Endothelial cell of umbilical vein (primary cell): ENCODE measurements around the gene PPP2R5D. TPM values are rescaled to one million over a fixed set of nuclear protein-coding genes. Genes with fewer than 3 reads are reported as not detected.
A peak's percentile ranks its signal among the peaks of the same experiment; 100 is the strongest.

Experiments
- BruUV-seq: library from RNA; stranded (reverse); fragments of 400-500 nt; replicated peaks from 2 replicates; lab custom pipeline; 2021; lab: Mats Ljungman, UMichigan
- CTCF ChIA-PET: fragments of 300-600, 350-600 bp; sonication (Branson Sonifier 250); formaldehyde crosslinking; loops from one replicate; lab custom pipeline; 2021; ENCODE audit warnings: antibody characterized with exemption, inconsistent platforms; lab: Charles Lee
- POLR2A ChIA-PET: fragments of 300-600, 350-600 bp; sonication (Branson Sonifier 250); formaldehyde crosslinking; loops from one replicate; lab custom pipeline; 2021; ENCODE audit warnings: antibody characterized with exemption, inconsistent platforms; lab: Charles Lee
- DNase-seq: peaks from one replicate; pipeline ENCODE4 v3.0.0-alpha.2; 2011; ENCODE audit warnings: low read depth, low spot score
- FAIRE-seq: peaks from 2 replicates; lab custom pipeline; 2011; peaks lifted over from hg19 to GRCh38; lab: Jason Lieb, UNC
- H2AFZ ChIP-seq: 2 replicates; pipeline ENCODE4 v1.6.0; 2012; ENCODE audit warnings: low read depth, low read length, control low read depth, inconsistent platforms
- H3K27ac ChIP-seq: 2 replicates; pipeline ENCODE4 v1.5.1; 2011; ENCODE audit warnings: low read depth, mild to moderate bottlenecking, control low read depth, low read length, moderate library complexity; ENCODE audit not compliant: insufficient read depth
- H3K27me3 ChIP-seq, 2 experiments: 2 replicates each; pipeline versions ENCODE4 v1.6.0 to v1.6.1; 2011; ENCODE audit warnings: low read length in 2 of 2, mixed read lengths in 1 of 2; ENCODE audit not compliant: control insufficient read depth in 2 of 2, insufficient read depth in 2 of 2
- H3K36me3 ChIP-seq, 2 experiments: 2 replicates in 1 of 2; 3 replicates in 1 of 2; pipeline ENCODE4 v1.5.1; 2011; ENCODE audit warnings: low read length in 2 of 2, mild to moderate bottlenecking in 1 of 2, moderate library complexity in 1 of 2; ENCODE audit not compliant: control insufficient read depth in 2 of 2, insufficient read depth in 2 of 2; ENCODE audit errors: extremely low read depth in 1 of 2
- H3K4me1 ChIP-seq: 3 replicates; pipeline ENCODE4 v1.5.1; 2011; ENCODE audit warnings: mild to moderate bottlenecking, low read length; ENCODE audit not compliant: control insufficient read depth, insufficient read depth; ENCODE audit errors: extremely low read depth
- H3K4me2 ChIP-seq: 2 replicates; pipeline ENCODE4 v1.6.1; 2011; ENCODE audit warnings: low read length, control low read depth, mixed read lengths; ENCODE audit not compliant: insufficient read depth
- H3K4me3 ChIP-seq, 3 experiments: fragments of 200-600 bp in 1 of 3; sonication (generic), shearing (Covaris generic) in 1 of 3; replicated peaks in 1 of 3; 2 replicates each; pipeline ENCODE4 v1.5.1; 2011 to 2016; ENCODE audit warnings: control low read depth in 3 of 3, low read length in 3 of 3, mild to moderate bottlenecking in 2 of 3, inconsistent platforms in 1 of 3, low read depth in 1 of 3, moderate library complexity in 1 of 3; ENCODE audit not compliant: insufficient read depth in 1 of 3
- H3K79me2 ChIP-seq: 2 replicates; pipeline ENCODE4 v1.6.0; 2012; ENCODE audit warnings: low read length, inconsistent platforms; ENCODE audit not compliant: control insufficient read depth, insufficient read depth
- H3K9ac ChIP-seq: replicated peaks from 2 replicates; pipeline ENCODE3; 2011; ENCODE audit warnings: low read length, control low read depth; ENCODE audit not compliant: insufficient read depth; ENCODE audit errors: extremely low read depth
- H3K9me1 ChIP-seq: replicated peaks from 3 replicates; pipeline ENCODE4 v1.6.0; 2011; ENCODE audit warnings: mild to moderate bottlenecking, low read length; ENCODE audit not compliant: control insufficient read depth, insufficient read depth; ENCODE audit errors: extremely low read depth
- H3K9me3 ChIP-seq: replicated peaks from 2 replicates; pipeline ENCODE4 v1.5.1; 2012; ENCODE audit warnings: low read length, inconsistent platforms; ENCODE audit not compliant: control insufficient read depth, insufficient read depth
- H4K20me1 ChIP-seq: replicated peaks from 2 replicates; pipeline ENCODE3; 2011; ENCODE audit warnings: mild to moderate bottlenecking, low read length; ENCODE audit not compliant: control insufficient read depth, insufficient read depth; ENCODE audit errors: extremely low read depth
- EZH2 ChIP-seq: IDR thresholded peaks from 2 replicates; pipeline ENCODE4 v1.6.1; 2012; ENCODE audit warnings: borderline replicate concordance, low read depth, mild to moderate bottlenecking, moderate library complexity, low read length, inconsistent platforms; ENCODE audit not compliant: severe bottlenecking
- GATA2 ChIP-seq: IDR thresholded peaks from 2 replicates; pipeline ENCODE4 v1.7.0; 2011; ENCODE audit warnings: low read depth, mild to moderate bottlenecking, moderate library complexity, mixed read lengths, low read length; ENCODE audit not compliant: insufficient read length, insufficient read depth
- MAX ChIP-seq: IDR thresholded peaks from 2 replicates; pipeline ENCODE4 v1.6.1; 2011; ENCODE audit not compliant: insufficient read depth, insufficient read length
- MYC ChIP-seq: IDR thresholded peaks from one replicate; pipeline ENCODE4 v1.6.1; 2011; ENCODE audit warnings: mild to moderate bottlenecking, low read depth, low read length
- POLR2A ChIP-seq: IDR thresholded peaks from 2 replicates; pipeline ENCODE4 v1.6.1; 2012; ENCODE audit warnings: low read depth, mild to moderate bottlenecking, control low read depth, low read length
- dilution Hi-C: fragments of 300-500 bp; cut with MboI; formaldehyde crosslinking; loops from one replicate; pipeline ENCODE4 v1.15.0; 2019; ENCODE audit warnings: low sequenced_read_pairs; ENCODE audit not compliant: extremely low pct_ligation_motif_present
- intact Hi-C: fragments of 100-400 bp; cut with micrococcal nuclease; formaldehyde crosslinking; loops from one replicate; pipeline ENCODE4 v1.10.0; 2022
- polyA plus RNA-seq, 4 experiments: library from polyadenylated mRNA; depleted of rRNA in 3 of 4; stranded (reverse) in 3 of 4; unstranded in 1 of 4; fragments of >200 nt; gene quantifications; 2 replicates each; pipeline versions ENCODE4 v1.2.1 to v1.2.3, GENCODE V29; 2011 to 2012; ENCODE audit warnings: missing spikeins in 1 of 4
- total RNA-seq: library from RNA; stranded (reverse); gene quantifications from 2 replicates; pipeline ENCODE4 v1.2.3, GENCODE V29; 2021

PPP2R5D gene
- total and polyA plus RNA-seq, 2 donors (not counting 3 experiments of a cell fraction or from before 2014, with no cell fraction given) = 45.5 to 60.2 TPM

- FAIRE-seq (no peak), DNase-seq (no peak)
- Histone ChIP-seq H4K20me1 (no peaks in the 10 kb centered on the region), H3K27me3 (no peaks in the 10 kb centered on the region), H3K4me3 (no peak overlapping the region), H3K9ac (no peak overlapping the region), H2AFZ (no peak overlapping the region), H3K36me3 (peaks cover 3 to 43% of the 10 kb centered on the region in 2 experiments), H3K27ac (no peak overlapping the region), H3K9me1 (no peaks in the 10 kb centered on the region), H3K9me3 (no peaks in the 10 kb centered on the region), H3K4me1 (no peaks in the 10 kb centered on the region), H3K4me2 (no peak overlapping the region), H3K79me2 (no peaks in the 10 kb centered on the region)
- BruUV-seq = no TSS peak
- intact Hi-C loops (no loop called here), dilution Hi-C loops (no loop called here)
- CTCF ChIA-PET = interaction anchor here (0.9 kb wide), 1 partner anchor 39 kb away, joined by 3 read pairs; the partner anchor contains the start of gene PTK7
- POLR2A ChIA-PET = interaction anchor here (1.0 kb wide), 1 partner anchor 11 kb away, joined by 3 read pairs; no protein-coding TSS in a partner anchor
- no peak for TF ChIP-seq MYC
Measured at GRCh38 chr6:43037197-43037596, 52.8 kb downstream of the PPP2R5D start.

- Histone ChIP-seq H3K9me1 (no peaks in the 10 kb centered on the region), H3K27me3 (no peaks in the 10 kb centered on the region), H3K9ac (no peak overlapping the region), H3K4me2 (no peak overlapping the region), H3K79me2 (no peaks in the 10 kb centered on the region), H3K4me1 (no peaks in the 10 kb centered on the region), H3K9me3 (no peaks in the 10 kb centered on the region), H2AFZ (no peak overlapping the region), H4K20me1 (no peaks in the 10 kb centered on the region), H3K36me3 (peaks cover 3 to 41% of the 10 kb centered on the region in 2 experiments), H3K27ac (no peak overlapping the region), H3K4me3 (no peak overlapping the region)
- TF ChIP-seq GATA2 (no peak), POLR2A (no peak), EZH2 (no peak), MAX (no peak)
- intact Hi-C loops = no loop called here
- ChIA-PET CTCF (interaction anchor here (0.9 kb wide), 1 partner anchor 38 kb away, joined by 3 read pairs; the partner anchor contains the start of gene PTK7), POLR2A (interaction anchor here (1.0 kb wide), 1 partner anchor 10 kb away, joined by 3 read pairs; no protein-coding TSS in a partner anchor)
- FAIRE-seq (no peak), DNase-seq (no peak)
- BruUV-seq = TSS peak; percentile 59
- dilution Hi-C loops = no loop called here
Measured at GRCh38 chr6:43037706-43038105, 53.3 kb downstream of the PPP2R5D start.
